GM19193 (cell line): ENCODE measurements around the gene ENDOU.

ENCODE experiments used
- POLR2A ChIP-seq: IDR thresholded peaks from 4 replicates; pipeline ENCODE4 v1.6.1; 2011; ENCODE audit not compliant: insufficient read depth, insufficient read length; ENCODE audit errors: extremely low read depth

The ENDOU gene

GRCh38 chr12:47763481-47764346 lies 38.4 kb upstream of the ENDOU start:
- no peak for TF ChIP-seq POLR2A

DNA sequence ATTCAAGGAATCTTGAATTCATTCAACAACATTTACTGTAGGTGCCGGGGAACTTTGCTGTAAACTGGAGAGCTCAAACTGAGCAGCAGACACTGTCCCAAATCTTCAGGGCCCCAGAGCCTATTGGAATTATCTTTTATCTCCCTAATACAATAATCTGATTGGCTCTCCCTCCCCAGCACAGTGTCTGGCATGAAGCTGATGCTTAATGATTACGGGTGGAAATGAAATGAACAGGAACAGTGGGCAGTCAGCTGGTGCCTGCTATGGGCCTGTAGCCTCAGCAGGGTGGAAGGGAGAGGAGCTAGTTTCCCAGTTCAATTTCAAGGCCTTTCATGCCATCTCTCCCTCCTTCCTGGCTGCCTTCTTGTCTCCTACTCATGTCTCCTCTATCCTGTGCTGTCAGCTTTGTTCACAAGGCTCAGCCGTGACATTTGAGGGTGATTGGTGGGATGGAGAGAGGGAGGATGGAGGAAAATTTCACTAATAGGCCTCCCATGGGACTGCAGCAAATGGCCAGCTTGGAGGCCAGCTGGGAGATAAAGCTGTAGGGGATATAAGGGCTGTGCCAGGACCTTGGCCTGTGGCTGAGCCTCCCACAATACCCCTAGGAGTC lies 37.7 kb upstream of the ENDOU start:
- no peak for TF ChIP-seq POLR2A

- peak; percentile 16 for TF ChIP-seq POLR2A
Measured at GRCh38 chr12:47758834-47759690, 33.8 kb upstream of the ENDOU start, which contains the start of gene RAPGEF3. Gene RAPGEF3 (minus strand): TSS chr12:47758880. CDS start chr12:47758556, 324 bp downstream.

- TF ChIP-seq POLR2A, result no peak
Measured at GRCh38 chr12:47758584-47758833, 33.2 kb upstream of the ENDOU start.

DNA sequence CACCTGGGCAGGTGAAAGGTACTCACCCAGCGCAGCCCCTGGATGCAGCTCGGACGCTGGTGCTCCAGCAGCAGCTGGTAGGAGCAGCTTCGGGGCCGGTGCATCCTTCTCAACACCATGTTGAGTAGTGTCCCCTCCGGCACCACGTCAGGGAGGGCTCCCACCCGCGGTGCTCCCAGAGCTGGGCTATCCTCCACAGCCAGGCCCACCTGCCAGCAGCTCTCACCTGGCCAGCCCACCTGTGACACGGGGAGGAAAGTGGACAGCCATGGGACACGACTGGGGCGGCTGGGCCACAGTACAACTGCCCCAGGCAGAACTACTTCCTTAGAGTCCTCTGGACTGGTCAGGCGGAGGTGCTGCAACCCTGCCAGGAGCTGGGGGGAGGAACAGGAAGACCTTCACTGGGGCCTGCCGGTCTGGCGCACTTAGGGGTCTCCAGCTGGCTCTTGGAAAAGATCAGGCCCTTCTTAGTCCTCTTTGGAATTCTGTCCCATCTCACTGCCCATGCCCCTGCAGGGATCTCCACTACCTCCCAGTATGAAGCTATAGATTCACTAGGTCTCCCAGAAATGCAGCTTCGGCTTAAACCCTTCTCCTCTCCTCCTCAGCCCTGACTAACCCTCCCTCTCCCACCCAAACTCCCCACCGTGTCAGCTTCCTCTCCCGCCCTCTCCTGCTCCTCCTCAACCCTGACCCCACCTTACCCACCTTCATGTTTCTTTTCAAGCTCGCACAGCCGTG lies 32.7 kb upstream of the ENDOU start:
- TF ChIP-seq POLR2A, result no peak

- TF ChIP-seq POLR2A, result no peak
Measured at GRCh38 chr12:47757364-47757839, 32.1 kb upstream of the ENDOU start.

GRCh38 chr12:47755655-47756562 lies 30.6 kb upstream of the ENDOU start:
- TF ChIP-seq POLR2A, result no peak

DNA sequence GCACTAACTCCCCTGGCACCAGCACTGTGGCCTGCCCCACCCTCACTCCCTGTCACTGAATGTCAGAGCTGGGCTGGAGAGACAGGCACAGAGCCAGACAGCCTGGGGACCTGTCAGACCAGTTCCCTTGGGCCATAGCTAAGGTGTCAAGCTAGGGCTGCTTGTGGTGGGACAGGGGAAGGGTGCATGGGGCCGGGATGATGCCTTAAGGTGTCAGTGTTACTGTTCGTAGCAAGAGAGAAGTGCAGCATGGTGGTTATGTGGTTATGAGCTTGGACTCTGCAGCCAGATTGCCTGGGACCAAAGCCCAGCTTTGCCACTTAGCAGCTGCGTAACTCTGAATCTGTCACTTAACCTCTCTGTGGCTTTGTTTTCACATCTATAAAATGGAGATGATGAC lies 29.6 kb upstream of the ENDOU start:
- TF ChIP-seq POLR2A, result peak; percentile 29

DNA sequence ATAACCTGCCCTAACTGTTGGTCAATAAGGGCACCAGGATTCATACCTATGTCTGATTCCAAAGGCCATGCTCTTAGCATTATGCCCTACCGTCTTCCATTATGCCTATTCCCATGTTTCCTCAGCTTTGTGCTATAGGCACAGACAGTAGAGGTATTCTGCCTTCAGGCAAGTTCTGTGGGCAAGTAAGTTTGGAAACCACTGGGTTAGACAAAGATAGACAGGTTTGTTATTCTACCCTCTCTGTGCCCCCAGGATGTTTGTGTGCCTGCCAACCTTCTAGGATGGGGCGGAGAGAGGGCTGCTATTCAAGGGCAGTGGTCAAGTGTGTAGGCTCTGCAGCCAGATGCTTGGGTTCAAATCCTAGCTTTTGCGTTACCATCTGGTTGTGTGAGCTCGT lies 28.8 kb upstream of the ENDOU start:
- no peak for TF ChIP-seq POLR2A

- no peak for TF ChIP-seq POLR2A
Measured at GRCh38 chr12:47753021-47754001, 28.0 kb upstream of the ENDOU start.

- TF ChIP-seq POLR2A, result no peak
Measured at GRCh38 chr12:47752552-47752951, 27.3 kb upstream of the ENDOU start.

DNA sequence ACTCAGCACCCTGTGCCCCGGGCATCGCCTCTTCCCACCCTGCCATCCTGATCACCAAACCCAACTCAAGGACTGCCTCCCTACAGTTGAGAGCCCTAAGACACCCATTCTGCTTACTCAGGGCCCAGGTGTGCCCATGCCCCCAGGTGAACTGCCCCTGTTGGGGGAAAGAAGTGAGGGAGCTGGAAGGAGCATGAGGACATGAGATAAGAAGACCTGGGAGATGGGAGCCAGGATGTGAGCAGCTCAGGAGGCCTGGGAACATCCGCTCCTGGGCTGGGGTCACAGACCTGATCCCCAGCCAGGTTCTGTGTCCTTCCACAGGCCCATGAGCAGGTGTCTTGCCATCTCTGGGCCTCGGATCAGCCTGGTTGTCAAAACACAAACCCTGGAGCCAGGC lies 26.8 kb upstream of the ENDOU start:
- no peak for TF ChIP-seq POLR2A

- TF ChIP-seq POLR2A, result no peak
Measured at GRCh38 chr12:47751561-47751960, 26.3 kb upstream of the ENDOU start.
